Measurements from ENCODE around the gene SAMMSON. TPM values are rescaled to one million over a fixed set of nuclear protein-coding genes. Genes with fewer than 3 reads are reported as not detected.

Gene SAMMSON
- polyA plus RNA-seq, 1 of the 3 experiments (the other 2 are of a cell fraction): not detected

GRCh38 chr3:70111411-70111810 is 111.9 kb downstream of the SAMMSON start:
- Histone ChIP-seq H3K36me3 (replicated peaks in 1 of 2; ENCODE audit: control insufficient read depth in 1 of 2, insufficient read depth in 2 of 2, low read length in 1 of 2) (no peaks in the 10 kb centered on the region), H3F3A (replicated peaks; ENCODE audit: insufficient read depth) (no peaks in the 10 kb centered on the region), H3K9ac (no peak overlapping the region), H3K9me3 (no peaks in the 10 kb centered on the region), H3K79me2 (ENCODE audit: insufficient read depth) (no peaks in the 10 kb centered on the region), H3K4me3 (ENCODE audit: low read depth in 2 of 2, low read length in 1 of 2) (no peak overlapping the region), H4K20me1 (ENCODE audit: insufficient read depth) (no peaks in the 10 kb centered on the region), H3K27ac (ENCODE audit: low read depth in 2 of 2, low read length in 1 of 2) (no peak overlapping the region), H2AFZ (ENCODE audit: low read depth) (no peak overlapping the region), H3K9me2 (no peaks in the 10 kb centered on the region), H3K4me2 (no peak overlapping the region), H3K4me1 (ENCODE audit: control insufficient read depth in 1 of 2, insufficient read depth in 2 of 2, low read depth in 1 of 2, low read length in 1 of 2) (no peaks in the 10 kb centered on the region), H3K27me3 (ENCODE audit: insufficient read depth) (no peaks in the 10 kb centered on the region)
- TF ChIP-seq TEAD4 (IDR thresholded peaks at IDR 0.05; ENCODE audit: borderline replicate concordance, insufficient read depth) (no peak), FOXM1 (IDR thresholded peaks at IDR 0.05; ENCODE audit: low read depth) (no peak), RFX5 (IDR thresholded peaks at IDR 0.05; ENCODE audit: low read length) (no peak), PBX3 (IDR thresholded peaks at IDR 0.05) (no peak)
- no peak for DNase-seq
- 7% methylated on average over 1 of the region's 1 CpG for WGBS (ENCODE audit: low lambda C conversion rate)
- POLR2A ChIA-PET: no interaction called here
- CTCF ChIA-PET: interaction anchor here (0.9 kb wide), 1 partner anchor 8 kb away, joined by 3 read pairs; no protein-coding TSS in a partner anchor

DNA sequence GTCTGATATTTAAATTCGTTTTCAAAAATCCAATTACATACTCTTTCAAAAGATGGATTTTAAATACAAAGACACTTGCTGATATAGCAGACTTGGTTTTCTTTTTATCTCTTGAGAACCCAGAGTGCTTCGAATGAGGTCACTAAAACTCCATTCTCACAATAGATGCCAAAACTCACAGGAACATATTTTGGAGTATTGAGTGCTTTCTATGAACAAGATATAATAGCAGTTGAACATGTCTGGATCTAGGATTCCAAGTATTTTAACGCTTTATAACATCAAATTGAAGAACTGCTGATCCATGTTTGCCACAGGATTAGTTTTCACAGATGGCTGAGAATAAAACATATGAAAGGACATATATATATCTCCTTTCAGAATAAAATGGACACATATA is 113.2 kb downstream of the SAMMSON start:
- WGBS (ENCODE audit: low lambda C conversion rate): 23% methylated on average over 3 of the region's 3 CpGs
- H3K4me3 ChIP-seq (ENCODE audit: low read depth in 2 of 2, low read length in 1 of 2): no peak overlapping the region
- H3K79me2 ChIP-seq (ENCODE audit: insufficient read depth): no peaks in the 10 kb centered on the region
- H3K27ac ChIP-seq (ENCODE audit: low read depth in 2 of 2, low read length in 1 of 2): no peak overlapping the region
- no peak overlapping the region for H3K4me2 ChIP-seq
- no peaks in the 10 kb centered on the region for H4K20me1 ChIP-seq (ENCODE audit: insufficient read depth)
- H3F3A ChIP-seq (replicated peaks; ENCODE audit: insufficient read depth): no peaks in the 10 kb centered on the region
- no peaks in the 10 kb centered on the region for H3K27me3 ChIP-seq (ENCODE audit: insufficient read depth)
- no peak overlapping the region for H3K9ac ChIP-seq
- H3K4me1 ChIP-seq (ENCODE audit: control insufficient read depth in 1 of 2, insufficient read depth in 2 of 2, low read depth in 1 of 2, low read length in 1 of 2): no peaks in the 10 kb centered on the region
- TF ChIP-seq USF1 (IDR thresholded peaks at IDR 0.05; ENCODE audit: borderline replicate concordance, low read depth): no peak
- no peak for TF ChIP-seq TCF12 (IDR thresholded peaks at IDR 0.05)
- TF ChIP-seq ELF1 (IDR thresholded peaks at IDR 0.05): no peak
- TF ChIP-seq TAF1 (IDR thresholded peaks at IDR 0.05; ENCODE audit: borderline replicate concordance, low read depth, low read length): no peak
- no peak for TF ChIP-seq EZH2phosphoT487 (IDR thresholded peaks at IDR 0.05; ENCODE audit: borderline replicate concordance, low read depth)
- no peak for TF ChIP-seq FOXM1 (IDR thresholded peaks at IDR 0.05; ENCODE audit: low read depth)
- TF ChIP-seq ZBTB33 (IDR thresholded peaks at IDR 0.05; ENCODE audit: borderline replicate concordance, low read depth): no peak
- TF ChIP-seq EP300 (IDR thresholded peaks at IDR 0.05; ENCODE audit: borderline replicate concordance in 1 of 2, low read depth in 1 of 2, low read length in 1 of 2): no peak
- no peak for TF ChIP-seq FOXJ3 (CRISPR knock-in tag; IDR thresholded peaks at IDR 0.05)
- no peak for TF ChIP-seq MAX (IDR thresholded peaks at IDR 0.05; ENCODE audit: low read depth)
- no peak for TF ChIP-seq JUND (IDR thresholded peaks at IDR 0.05)
- TF ChIP-seq PBX3 (IDR thresholded peaks at IDR 0.05): no peak
- TF ChIP-seq, protein P1, sequence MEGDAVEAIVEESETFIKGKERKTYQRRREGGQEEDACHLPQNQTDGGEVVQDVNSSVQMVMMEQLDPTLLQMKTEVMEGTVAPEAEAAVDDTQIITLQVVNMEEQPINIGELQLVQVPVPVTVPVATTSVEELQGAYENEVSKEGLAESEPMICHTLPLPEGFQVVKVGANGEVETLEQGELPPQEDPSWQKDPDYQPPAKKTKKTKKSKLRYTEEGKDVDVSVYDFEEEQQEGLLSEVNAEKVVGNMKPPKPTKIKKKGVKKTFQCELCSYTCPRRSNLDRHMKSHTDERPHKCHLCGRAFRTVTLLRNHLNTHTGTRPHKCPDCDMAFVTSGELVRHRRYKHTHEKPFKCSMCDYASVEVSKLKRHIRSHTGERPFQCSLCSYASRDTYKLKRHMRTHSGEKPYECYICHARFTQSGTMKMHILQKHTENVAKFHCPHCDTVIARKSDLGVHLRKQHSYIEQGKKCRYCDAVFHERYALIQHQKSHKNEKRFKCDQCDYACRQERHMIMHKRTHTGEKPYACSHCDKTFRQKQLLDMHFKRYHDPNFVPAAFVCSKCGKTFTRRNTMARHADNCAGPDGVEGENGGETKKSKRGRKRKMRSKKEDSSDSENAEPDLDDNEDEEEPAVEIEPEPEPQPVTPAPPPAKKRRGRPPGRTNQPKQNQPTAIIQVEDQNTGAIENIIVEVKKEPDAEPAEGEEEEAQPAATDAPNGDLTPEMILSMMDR (IDR thresholded peaks at IDR 0.05): no peak
- TF ChIP-seq CHD2 (IDR thresholded peaks at IDR 0.05; ENCODE audit: low read length, partially characterized antibody): no peak
- TF ChIP-seq NFIC (IDR thresholded peaks at IDR 0.05; ENCODE audit: borderline replicate concordance): no peak
- no peak for TF ChIP-seq YY1 (IDR thresholded peaks at IDR 0.05; ENCODE audit: low read depth)
- TF ChIP-seq GATA2 (CRISPR knock-in tag; IDR thresholded peaks at IDR 0.05): no peak
- no peak for TF ChIP-seq RXRA (IDR thresholded peaks at IDR 0.05; ENCODE audit: borderline replicate concordance, low read depth)
- CTCF ChIA-PET: interaction anchor here (1.9 kb wide), 1 partner anchor 23 kb away, joined by 6 read pairs; no protein-coding TSS in a partner anchor
- H3K9me2 ChIP-seq: no peaks in the 10 kb centered on the region
- H3K9me3 ChIP-seq: no peaks in the 10 kb centered on the region
- H2AFZ ChIP-seq (ENCODE audit: low read depth): no peak overlapping the region
- no peak for DNase-seq
- POLR2A ChIA-PET: no interaction called here
- no peaks in the 10 kb centered on the region for H3K36me3 ChIP-seq (replicated peaks in 1 of 2; ENCODE audit: control insufficient read depth in 1 of 2, insufficient read depth in 2 of 2, low read length in 1 of 2)

Measured in SK-N-SH (cell line).